Left lobe of liver (tissue), 2 donors: Measurements from ENCODE around the gene CFAP46. TPM values are rescaled to one million over a fixed set of nuclear protein-coding genes. Genes with fewer than 3 reads are reported as not detected.
"Not testable (repeated sequence)": the region's sequence is repeated elsewhere in the genome, so short reads cannot be mapped to it uniquely, and the experiment has no call there.

Experiments
- ATAC-seq: fragments of 200-7000 bp; cut with Tn5 transposase; one replicate; pipeline ENCODE4 v1.9.1; 2020; ENCODE audit warnings: mild to moderate bottlenecking, moderate library complexity
- DNase-seq: peaks from one replicate; pipeline ENCODE4 v3.0.0-alpha.2; 2020; ENCODE audit warnings: low spot score
- total RNA-seq: library from RNA; stranded (reverse); gene quantifications from one replicate; pipeline ENCODE4 v1.2.1, GENCODE V29; 2021
- donor health status: DM: no; HTN: no; CAD: no; lungs with moderate emphysema.
- donor health status: DM: no; HTN: yes; CAD: no.

Gene CFAP46
- total RNA-seq, 1 donor from 2014 or later: 0.08 TPM

GRCh38 chr10:132798403-132798802 lies 144.0 kb downstream of the CFAP46 start:
- DNase-seq (no peak), ATAC-seq (no peak)

- not testable (repeated sequence) for DNase-seq, ATAC-seq
Observed at GRCh38 chr10:132797986-132798385, 144.4 kb downstream of the CFAP46 start.

- DNase-seq: no peak
- ATAC-seq: no peak
Observed at GRCh38 chr10:132796846-132797245, 145.5 kb downstream of the CFAP46 start.

- DNase-seq (no peak), ATAC-seq (no peak)
Observed at GRCh38 chr10:132793871-132794849, 148.2 kb downstream of the CFAP46 start.

GRCh38 chr10:132793213-132793612 lies 149.2 kb downstream of the CFAP46 start:
- DNase-seq (no peak), ATAC-seq (no peak)

GRCh38 chr10:132792796-132793195 lies 149.6 kb downstream of the CFAP46 start:
- DNase-seq (no peak), ATAC-seq (no peak)

GRCh38 chr10:132792099-132792498 lies 150.3 kb downstream of the CFAP46 start:
- DNase-seq, ATAC-seq: not testable (repeated sequence)

GRCh38 chr10:132790934-132791829 lies 151.2 kb downstream of the CFAP46 start:
- ATAC-seq (no peak), DNase-seq (no peak)

GRCh38 chr10:132790470-132790869 lies 151.9 kb downstream of the CFAP46 start:
- ATAC-seq (no peak), DNase-seq (no peak)

- DNase-seq (no peak), ATAC-seq (no peak)
Observed at GRCh38 chr10:132789659-132790148, 152.7 kb downstream of the CFAP46 start.

GRCh38 chr10:132788831-132789219 lies 153.5 kb downstream of the CFAP46 start:
- DNase-seq: no peak

GRCh38 chr10:132788180-132788830 lies 154.1 kb downstream of the CFAP46 start:
- ATAC-seq (peak; percentile 64), DNase-seq (no peak)

More at GRCh38 chr10:132788831-132789219, 153.5 kb downstream of the CFAP46 start:
- no peak for ATAC-seq

GRCh38 chr10:132787495-132788179 lies 154.7 kb downstream of the CFAP46 start:
- DNase-seq (no peak), ATAC-seq (peak; percentile 12)

- peak; percentile 7 for ATAC-seq
- DNase-seq: no peak
Observed at GRCh38 chr10:132786884-132787494, 155.4 kb downstream of the CFAP46 start.

GRCh38 chr10:132786476-132786883 lies 155.9 kb downstream of the CFAP46 start:
- no peak for ATAC-seq
- DNase-seq: no peak

GRCh38 chr10:132785723-132786475 lies 156.5 kb downstream of the CFAP46 start, which contains the start of gene NKX6-2:
Gene NKX6-2 (minus strand): TSS chr10:132786147. CDS start chr10:132785948, 199 bp downstream.
- no peak for ATAC-seq
- no peak for DNase-seq

- no peak for DNase-seq
- no peak for ATAC-seq
Observed at GRCh38 chr10:132784866-132785722, 157.3 kb downstream of the CFAP46 start.
